Measurements from ENCODE around the gene NMU.
"Not testable (repeated sequence)": the region's sequence is repeated elsewhere in the genome, so short reads cannot be mapped to it uniquely, and the experiment has no call there.

NMU gene, protein sequence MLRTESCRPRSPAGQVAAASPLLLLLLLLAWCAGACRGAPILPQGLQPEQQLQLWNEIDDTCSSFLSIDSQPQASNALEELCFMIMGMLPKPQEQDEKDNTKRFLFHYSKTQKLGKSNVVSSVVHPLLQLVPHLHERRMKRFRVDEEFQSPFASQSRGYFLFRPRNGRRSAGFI

DNA sequence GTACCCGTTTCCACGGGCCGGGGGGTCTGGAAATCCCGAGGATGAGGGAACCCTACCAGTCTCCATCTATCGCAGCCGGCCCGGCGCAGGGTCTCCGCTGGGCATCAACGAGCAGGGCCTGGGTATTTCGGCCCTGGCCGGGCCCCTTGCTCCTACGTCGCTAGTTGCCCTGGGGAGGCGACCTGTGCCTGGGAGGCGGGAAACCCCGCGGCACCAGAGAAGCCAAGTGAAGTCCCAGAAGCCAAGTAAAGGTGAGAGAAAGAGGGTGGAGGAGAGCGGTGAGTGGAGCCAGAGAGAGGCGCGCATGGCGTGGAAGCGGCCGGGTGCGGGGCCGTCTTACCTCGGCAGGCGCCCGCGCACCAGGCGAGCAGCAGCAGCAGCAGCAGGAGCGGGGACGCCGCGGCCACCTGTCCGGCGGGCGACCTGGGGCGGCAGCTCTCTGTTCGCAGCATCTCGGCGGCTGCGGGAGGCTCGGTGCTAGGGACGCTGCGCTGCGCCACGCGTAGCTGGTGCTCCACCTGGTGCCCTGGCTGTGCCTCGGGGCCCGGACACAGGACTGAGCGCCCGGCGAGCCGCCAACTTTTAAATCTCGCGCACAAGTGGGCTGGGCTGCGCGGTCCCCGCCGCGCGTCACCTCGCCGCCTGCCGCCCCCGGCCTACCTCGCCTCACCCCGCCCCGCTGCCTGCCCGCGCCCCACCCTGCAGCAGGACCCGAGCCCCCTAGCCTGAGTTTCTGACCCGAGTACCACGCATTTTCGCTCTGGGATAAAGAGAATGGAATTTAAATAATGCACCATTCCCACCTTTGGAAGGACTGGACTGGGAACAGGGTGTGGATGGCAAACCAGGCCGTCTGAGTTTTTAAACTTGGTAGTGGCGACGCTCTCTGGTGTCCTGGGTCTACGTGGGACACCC, at the start of gene NMU:
NMU (minus strand) TSS at position 558 of the 915 bp plus-strand sequence; CDS start at position 452, 106 bp downstream.
- peak; percentile 42; the same call in 1 of the 2 replicates for TF ChIP-seq ZFX (IDR thresholded peaks at IDR 0.05)
- TF ChIP-seq, protein P1, sequence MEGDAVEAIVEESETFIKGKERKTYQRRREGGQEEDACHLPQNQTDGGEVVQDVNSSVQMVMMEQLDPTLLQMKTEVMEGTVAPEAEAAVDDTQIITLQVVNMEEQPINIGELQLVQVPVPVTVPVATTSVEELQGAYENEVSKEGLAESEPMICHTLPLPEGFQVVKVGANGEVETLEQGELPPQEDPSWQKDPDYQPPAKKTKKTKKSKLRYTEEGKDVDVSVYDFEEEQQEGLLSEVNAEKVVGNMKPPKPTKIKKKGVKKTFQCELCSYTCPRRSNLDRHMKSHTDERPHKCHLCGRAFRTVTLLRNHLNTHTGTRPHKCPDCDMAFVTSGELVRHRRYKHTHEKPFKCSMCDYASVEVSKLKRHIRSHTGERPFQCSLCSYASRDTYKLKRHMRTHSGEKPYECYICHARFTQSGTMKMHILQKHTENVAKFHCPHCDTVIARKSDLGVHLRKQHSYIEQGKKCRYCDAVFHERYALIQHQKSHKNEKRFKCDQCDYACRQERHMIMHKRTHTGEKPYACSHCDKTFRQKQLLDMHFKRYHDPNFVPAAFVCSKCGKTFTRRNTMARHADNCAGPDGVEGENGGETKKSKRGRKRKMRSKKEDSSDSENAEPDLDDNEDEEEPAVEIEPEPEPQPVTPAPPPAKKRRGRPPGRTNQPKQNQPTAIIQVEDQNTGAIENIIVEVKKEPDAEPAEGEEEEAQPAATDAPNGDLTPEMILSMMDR (conservative IDR thresholded peaks at IDR 0.05) = peak; percentile 54
- H3K27ac ChIP-seq = peak within 1 kb of the TSS; percentile 63

DNA sequence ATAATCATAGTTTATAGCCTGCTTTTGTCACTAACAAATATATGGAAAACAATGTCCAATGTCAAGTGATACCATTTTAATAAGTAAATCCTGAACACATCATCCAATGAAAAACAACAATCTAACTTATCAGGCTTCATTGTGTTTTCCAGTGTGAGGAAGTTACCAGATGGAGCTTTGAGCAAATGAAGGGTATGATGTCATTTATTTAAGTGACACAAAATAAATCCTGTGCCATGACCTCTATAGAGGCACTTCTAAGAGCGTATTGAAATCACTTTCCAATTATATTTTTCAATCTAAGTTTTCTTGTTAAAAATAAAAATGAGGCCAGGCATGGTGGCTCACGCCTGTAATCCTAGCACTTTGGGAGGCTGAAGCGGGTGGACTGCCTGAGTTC, 48.2 kb upstream of the NMU start:
- H3K27ac ChIP-seq = no peak overlapping the region
- TF ChIP-seq, protein P1 (conservative IDR thresholded peaks at IDR 0.05) = no peak
- TF ChIP-seq ZFX (IDR thresholded peaks at IDR 0.05) = no peak

DNA sequence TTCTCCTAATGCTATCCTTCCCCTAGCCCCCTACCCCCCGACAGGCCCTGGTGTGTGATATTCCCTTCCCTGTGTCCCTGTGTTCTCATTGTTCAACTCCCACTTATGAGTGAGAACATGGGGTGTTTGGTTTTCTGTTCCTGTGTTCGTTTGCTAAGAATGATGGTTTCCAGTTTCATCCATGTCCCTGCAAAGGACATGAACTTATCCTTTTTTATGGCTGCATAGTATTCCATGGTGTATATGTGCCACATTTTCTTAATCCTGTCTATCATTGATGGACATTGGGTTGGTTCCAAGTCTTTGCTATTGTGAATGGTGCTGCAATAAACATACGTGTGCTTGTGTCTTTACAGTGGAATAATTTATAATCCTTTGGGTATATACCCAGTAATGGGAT, 46.7 kb upstream of the NMU start:
- H3K27ac ChIP-seq = not testable (repeated sequence)

DNA sequence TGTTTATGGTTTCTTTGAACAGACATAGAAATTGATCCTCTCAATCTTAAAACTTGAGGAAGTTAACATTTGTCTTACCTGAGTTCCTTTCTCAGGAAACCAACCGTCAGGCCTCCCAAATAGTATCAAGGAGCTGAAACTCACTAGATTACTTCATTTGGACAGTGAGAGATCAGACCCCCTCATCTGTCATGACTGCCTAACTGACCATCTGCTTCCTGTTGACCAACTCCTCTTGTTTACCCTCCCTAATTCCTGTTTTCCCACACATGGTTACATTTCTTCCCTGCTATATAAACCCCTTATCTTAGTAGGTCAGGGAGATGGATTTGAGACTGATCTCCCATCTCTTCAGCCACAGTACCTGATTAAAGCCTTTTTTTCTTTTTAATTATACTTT, 46.2 kb upstream of the NMU start:
- TF ChIP-seq, protein P1 (conservative IDR thresholded peaks at IDR 0.05) = no peak
- H3K27ac ChIP-seq = no peak overlapping the region

DNA sequence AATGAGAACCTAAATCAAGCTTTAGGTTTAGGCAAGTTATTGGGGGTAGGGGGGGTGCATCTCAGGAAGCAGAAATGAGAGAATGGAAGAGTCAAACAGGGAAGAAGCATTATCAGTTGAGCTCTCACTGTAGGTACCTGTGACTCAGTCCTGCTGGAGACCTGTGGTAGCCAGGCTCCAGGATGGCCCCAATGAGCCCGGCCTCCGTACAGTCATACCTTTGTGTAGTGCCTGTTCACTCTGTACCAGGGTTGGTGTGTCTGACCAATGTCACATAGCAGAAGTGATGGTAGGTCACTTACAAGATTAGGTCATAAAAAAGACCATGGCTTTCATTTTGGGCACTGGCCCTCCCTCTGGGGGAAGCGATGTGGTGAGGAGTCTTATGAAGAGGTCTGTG, 45.3 kb upstream of the NMU start:
- no peak for TF ChIP-seq ZFX (IDR thresholded peaks at IDR 0.05)
- TF ChIP-seq, protein P1 (conservative IDR thresholded peaks at IDR 0.05) = no peak
- H3K27ac ChIP-seq = no peak overlapping the region

DNA sequence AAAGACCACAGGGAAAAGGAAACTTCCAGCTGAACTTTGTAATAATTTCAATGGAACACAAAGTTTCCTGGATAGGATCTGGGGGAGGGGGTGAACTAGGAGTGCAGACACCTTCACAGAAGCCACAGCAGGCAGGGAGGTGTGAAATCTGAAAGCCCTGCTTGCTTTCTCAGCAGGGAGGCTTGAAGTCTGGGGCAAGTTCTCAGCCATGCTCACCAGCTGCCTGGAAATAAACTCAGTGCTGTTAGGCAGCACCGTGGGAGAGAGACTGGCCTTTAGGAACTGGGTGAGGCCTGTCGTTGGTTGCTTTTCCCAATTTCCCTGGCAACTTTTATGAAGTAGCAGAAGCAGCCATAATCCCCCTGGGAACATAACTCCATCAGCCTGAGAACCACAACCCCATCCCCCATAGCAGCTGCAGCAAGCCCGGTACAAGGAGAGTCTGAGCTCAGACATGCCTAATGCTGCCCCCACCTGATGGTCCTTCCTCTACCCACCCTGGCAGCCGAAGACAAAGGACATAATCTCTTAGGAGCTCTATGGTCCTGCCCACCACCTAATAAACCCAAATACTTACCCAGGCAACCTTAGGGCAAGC, 39.2 kb upstream of the NMU start:
- no peak overlapping the region for H3K27ac ChIP-seq
- TF ChIP-seq, protein P1 (conservative IDR thresholded peaks at IDR 0.05) = no peak
- TF ChIP-seq ZFX (IDR thresholded peaks at IDR 0.05) = no peak

DNA sequence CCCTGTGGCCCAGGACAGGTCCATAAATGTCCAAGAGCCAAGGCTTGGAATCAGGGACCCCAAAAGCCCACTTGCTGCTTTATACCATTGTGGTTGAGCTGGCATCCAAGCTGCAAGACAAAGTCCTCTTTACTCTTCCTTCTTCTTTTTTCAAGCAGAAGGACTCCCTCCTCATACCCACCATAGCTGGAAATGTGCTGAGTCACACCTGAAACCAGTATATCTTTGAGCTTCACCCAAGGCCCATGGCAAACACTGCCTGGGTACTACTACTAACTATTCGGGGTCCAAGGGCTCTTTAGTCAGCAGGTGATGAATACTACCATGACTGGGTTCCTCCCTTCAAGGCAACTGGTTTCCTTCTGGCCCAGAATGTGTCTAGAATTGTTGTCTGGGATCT, 37.3 kb upstream of the NMU start:
- no peak overlapping the region for H3K27ac ChIP-seq
- TF ChIP-seq ZFX (IDR thresholded peaks at IDR 0.05) = no peak
- TF ChIP-seq, protein P1 (conservative IDR thresholded peaks at IDR 0.05) = no peak

Measured in C4-2B (cell line).